ENCODE data around the gene PRPF18. TPM values are rescaled to one million over a fixed set of nuclear protein-coding genes. Genes with fewer than 3 reads are reported as not detected.
A peak's percentile ranks its signal among the peaks of the same experiment; 100 is the strongest.

PRPF18 gene
- total and polyA plus RNA-seq, 2 experiments from 2014 or later, result 19.3 to 24.7 TPM

- no peaks in the 10 kb centered on the region for H3K36me3 ChIP-seq (replicated peaks; ENCODE audit: insufficient read depth, low read depth)
- no peak for TF ChIP-seq EZH2phosphoT487 (IDR thresholded peaks at IDR 0.05; ENCODE audit: low read depth, severe bottlenecking, unreplicated experiment)
- TF ChIP-seq CTCF (IDR thresholded peaks at IDR 0.05; ENCODE audit: poor library complexity), result no peak
- TF ChIP-seq EZH2 (IDR thresholded peaks at IDR 0.05; ENCODE audit: borderline replicate concordance), result no peak
- no peak for DNase-seq (ENCODE audit: low spot score)
- H3K9me2 ChIP-seq (replicated peaks; ENCODE audit: insufficient read depth), result no peaks in the 10 kb centered on the region
- no peak overlapping the region for H3K4me2 ChIP-seq
- no peaks in the 10 kb centered on the region for H3K4me1 ChIP-seq (ENCODE audit: insufficient read depth)
- peak overlapping the region; percentile 15 for H3K27ac ChIP-seq
- no peak overlapping the region for H3K4me3 ChIP-seq
- no peak overlapping the region for H2AFZ ChIP-seq
- no peaks in the 10 kb centered on the region for H3K79me2 ChIP-seq
- WGBS (ENCODE audit: low lambda C conversion rate, missing lambda C conversion rate), result 52% methylated on average over 7 of the region's 7 CpGs
- H3K9me3 ChIP-seq (ENCODE audit: low read depth), result no peaks in the 10 kb centered on the region
- no peaks in the 10 kb centered on the region for H3K27me3 ChIP-seq
- H4K20me1 ChIP-seq (ENCODE audit: insufficient read depth, poor library complexity, severe bottlenecking), result no peaks in the 10 kb centered on the region
Measured at GRCh38 chr10:13628661-13629060, 41.9 kb downstream of the PRPF18 start.

- Histone ChIP-seq H3K79me2 (no peaks in the 10 kb centered on the region), H2AFZ (no peak overlapping the region), H3K27ac (peak overlapping the region; percentile 15), H3K36me3 (replicated peaks; ENCODE audit: insufficient read depth, low read depth) (no peaks in the 10 kb centered on the region), H3K4me2 (no peak overlapping the region), H3K9me2 (replicated peaks; ENCODE audit: insufficient read depth) (no peaks in the 10 kb centered on the region), H3K27me3 (no peaks in the 10 kb centered on the region), H3K9me3 (ENCODE audit: low read depth) (no peaks in the 10 kb centered on the region), H4K20me1 (ENCODE audit: insufficient read depth, poor library complexity, severe bottlenecking) (no peaks in the 10 kb centered on the region), H3K4me3 (no peak overlapping the region), H3K4me1 (ENCODE audit: insufficient read depth) (no peaks in the 10 kb centered on the region)
- WGBS (ENCODE audit: low lambda C conversion rate, missing lambda C conversion rate), result 66% methylated on average over 2 of the region's 2 CpGs
- TF ChIP-seq EZH2 (IDR thresholded peaks at IDR 0.05; ENCODE audit: borderline replicate concordance) (no peak), EZH2phosphoT487 (IDR thresholded peaks at IDR 0.05; ENCODE audit: low read depth, severe bottlenecking, unreplicated experiment) (no peak), CTCF (IDR thresholded peaks at IDR 0.05; ENCODE audit: poor library complexity) (no peak)
- no peak for DNase-seq (ENCODE audit: low spot score)
Measured at GRCh38 chr10:13629116-13629515, 42.4 kb downstream of the PRPF18 start.

GRCh38 chr10:13630231-13630630 lies 43.5 kb downstream of the PRPF18 start:
- H3K4me1 ChIP-seq (ENCODE audit: insufficient read depth), result no peaks in the 10 kb centered on the region
- H3K36me3 ChIP-seq (replicated peaks; ENCODE audit: insufficient read depth, low read depth), result no peaks in the 10 kb centered on the region
- no peak overlapping the region for H2AFZ ChIP-seq
- no peaks in the 10 kb centered on the region for H3K9me2 ChIP-seq (replicated peaks; ENCODE audit: insufficient read depth)
- no peak overlapping the region for H3K4me3 ChIP-seq
- no peaks in the 10 kb centered on the region for H3K9me3 ChIP-seq (ENCODE audit: low read depth)
- H3K79me2 ChIP-seq, result no peaks in the 10 kb centered on the region
- H3K27me3 ChIP-seq, result no peaks in the 10 kb centered on the region
- H3K4me2 ChIP-seq, result no peak overlapping the region
- TF ChIP-seq EZH2 (IDR thresholded peaks at IDR 0.05; ENCODE audit: borderline replicate concordance) (no peak), EZH2phosphoT487 (IDR thresholded peaks at IDR 0.05; ENCODE audit: low read depth, severe bottlenecking, unreplicated experiment) (no peak), CTCF (IDR thresholded peaks at IDR 0.05; ENCODE audit: poor library complexity) (no peak)
- peak overlapping the region; percentile 18 for H3K27ac ChIP-seq
- no peak for DNase-seq (ENCODE audit: low spot score)
- H4K20me1 ChIP-seq (ENCODE audit: insufficient read depth, poor library complexity, severe bottlenecking), result no peaks in the 10 kb centered on the region

- Histone ChIP-seq H3K4me1 (ENCODE audit: insufficient read depth) (no peaks in the 10 kb centered on the region), H2AFZ (no peak overlapping the region), H3K9me3 (ENCODE audit: low read depth) (no peaks in the 10 kb centered on the region), H4K20me1 (ENCODE audit: insufficient read depth, poor library complexity, severe bottlenecking) (no peaks in the 10 kb centered on the region), H3K4me2 (no peak overlapping the region), H3K79me2 (no peaks in the 10 kb centered on the region), H3K27me3 (no peaks in the 10 kb centered on the region), H3K36me3 (replicated peaks; ENCODE audit: insufficient read depth, low read depth) (no peaks in the 10 kb centered on the region), H3K27ac (no peak overlapping the region), H3K9me2 (replicated peaks; ENCODE audit: insufficient read depth) (no peaks in the 10 kb centered on the region), H3K4me3 (no peak overlapping the region)
- TF ChIP-seq EZH2phosphoT487 (IDR thresholded peaks at IDR 0.05; ENCODE audit: low read depth, severe bottlenecking, unreplicated experiment) (no peak), CTCF (IDR thresholded peaks at IDR 0.05; ENCODE audit: poor library complexity) (no peak)
- no peak for DNase-seq (ENCODE audit: low spot score)
- WGBS (ENCODE audit: low lambda C conversion rate, missing lambda C conversion rate), result 94% methylated on average over 6 of the region's 6 CpGs
Measured at GRCh38 chr10:13631594-13631993, 44.8 kb downstream of the PRPF18 start.

All from hepatocyte (in vitro differentiated cells).